Subcutaneous adipose tissue (tissue), 4 donors: ENCODE data around the gene HSPE1. TPM values are rescaled to one million over a fixed set of nuclear protein-coding genes. Genes with fewer than 3 reads are reported as not detected.

Experiments used
- CTCF ChIP-seq: fragments of 450-650 bp; IDR thresholded peaks from one replicate; pipeline ENCODE4 v1.5.1; 2016; ENCODE audit warnings: low read depth, mild to moderate bottlenecking, control low read depth, antibody characterized with exemption, moderate library complexity
- total RNA-seq, 4 donors: library from RNA; depleted of rRNA; stranded (reverse); fragments of >200 nt; gene quantifications; one replicate each; pipeline ENCODE4 v1.1.0, GENCODE V29; 2016

The HSPE1 gene
- total RNA-seq, 4 donors from 2014 or later = 36.4 to 284 (median 51.7) TPM

- no peak for TF ChIP-seq CTCF
Measured at GRCh38 chr2:197460649-197461048, 39.5 kb upstream of the HSPE1 start.

GRCh38 chr2:197461057-197461456 lies 39.1 kb upstream of the HSPE1 start:
- no peak for TF ChIP-seq CTCF

GRCh38 chr2:197464175-197464574 lies 36.0 kb upstream of the HSPE1 start:
- TF ChIP-seq CTCF = no peak

GRCh38 chr2:197472166-197472565 lies 28.0 kb upstream of the HSPE1 start:
- TF ChIP-seq CTCF = no peak

- TF ChIP-seq CTCF = no peak
Measured at GRCh38 chr2:197477797-197478196, 22.4 kb upstream of the HSPE1 start.

GRCh38 chr2:197480165-197481036 lies 19.8 kb upstream of the HSPE1 start:
- TF ChIP-seq CTCF = no peak

GRCh38 chr2:197486175-197486574 lies 14.0 kb upstream of the HSPE1 start:
- TF ChIP-seq CTCF = no peak
